Upper lobe of left lung (tissue), 6 donors: ENCODE results near the gene MAPK12. TPM values are rescaled to one million over a fixed set of nuclear protein-coding genes. Genes with fewer than 3 reads are reported as not detected.

ENCODE experiments used
- ATAC-seq, 2 donors: fragments of 200-7000 bp; cut with Tn5 transposase; one replicate each; pipeline ENCODE4 v1.9.1; 2022; ENCODE audit warnings: mild to moderate bottlenecking in 2 of 2, moderate library complexity in 2 of 2; ENCODE audit not compliant: low FRiP score in 2 of 2
- DNase-seq, 2 donors: peaks; one replicate each; pipeline ENCODE4 v3.0.0-alpha.2; 2019 to 2020
- H3K27ac ChIP-seq, 4 donors: fragments of 200-600 bp; sonication (generic); one replicate each; pipeline ENCODE4 v1.5.1; 2016 to 2019
- H3K27me3 ChIP-seq, 4 donors: fragments of 200-600 bp; sonication (generic); one replicate each; pipeline ENCODE4 v1.5.1; 2017 to 2019
- H3K36me3 ChIP-seq, 4 donors: fragments of 200-600 bp; sonication (generic); one replicate each; pipeline ENCODE4 v1.5.1; 2016 to 2019
- H3K4me1 ChIP-seq, 4 donors: fragments of 200-600 bp; sonication (generic); one replicate each; pipeline ENCODE4 v1.5.1; 2018 to 2019
- H3K4me3 ChIP-seq, 4 donors: fragments of 200-600 bp; sonication (generic); one replicate each; pipeline ENCODE4 v1.5.1; 2017 to 2019; ENCODE audit warnings: mild to moderate bottlenecking in 2 of 4, moderate library complexity in 1 of 4
- H3K9me3 ChIP-seq, 4 donors: fragments of 200-600 bp; sonication (generic); one replicate each; pipeline ENCODE4 v1.5.1; 2018 to 2019
- CTCF ChIP-seq, 6 experiments: fragments of 450-650 bp in 4 of 6; fragments of 200-600 bp in 2 of 6; sonication (generic) in 2 of 6; IDR thresholded peaks; one replicate each; pipeline ENCODE4 v1.5.1; 2016 to 2019; ENCODE audit warnings: antibody characterized with exemption in 6 of 6
- EP300 ChIP-seq, 4 donors: sonication (generic); formaldehyde crosslinking; IDR thresholded peaks; one replicate each; pipeline ENCODE4 v1.5.1; 2017; ENCODE audit warnings: antibody characterized with exemption in 4 of 4, control low read depth in 2 of 4
- POLR2A ChIP-seq, 4 donors: fragments of 450-650 bp; IDR thresholded peaks; one replicate each; pipeline ENCODE4 v1.5.1; 2016 to 2017; ENCODE audit warnings: antibody characterized with exemption in 4 of 4, mild to moderate bottlenecking in 2 of 4
- POLR2AphosphoS5 ChIP-seq, 2 donors: sonication (generic); formaldehyde crosslinking; IDR thresholded peaks; one replicate each; pipeline ENCODE4 v1.5.1; 2017; ENCODE audit warnings: antibody characterized with exemption in 2 of 2
- WGBS, 2 donors: methylation state at CpG; one replicate each; pipeline ENCODE4 v1.1.5; 2017 to 2018; 5-methylcytosine and 5-hydroxymethylcytosine counted together
- total RNA-seq, 6 donors: library from RNA; depleted of rRNA in 4 of 6; stranded (reverse); fragments of >200 nt in 4 of 6; gene quantifications; one replicate each; pipeline versions ENCODE4 v1.1.0 to v1.2.1, GENCODE V29; 2016 to 2021
- donor health status: DM: no; HTN: no; CAD: no; lungs with moderate emphysema.
- donor health status: DM: no; HTN: yes; CAD: no; lungs with severe emphysema.

Gene MAPK12
- total RNA-seq, 6 donors from 2014 or later, result 3.1 to 19.2 (median 10.1) TPM

- DNase-seq, result peak; percentile 20 to 65
- peaks cover 44 to 100% (median 86%) of the 10 kb centered on the region in 4 donors for H3K36me3 ChIP-seq
- H3K27me3 ChIP-seq, result no peaks in the 10 kb centered on the region
- H3K9me3 ChIP-seq, result no peaks in the 10 kb centered on the region
- H3K27ac ChIP-seq, result no peak overlapping the region
- no peak overlapping the region for H3K4me3 ChIP-seq
- WGBS, 2 donors, result 78 to 90% methylated on average over 9 to 22 of the region's 25 CpGs
- no peak for TF ChIP-seq POLR2A (IDR thresholded peaks at IDR 0.05)
- no peak for TF ChIP-seq EP300 (IDR thresholded peaks at IDR 0.05)
- no peak for TF ChIP-seq POLR2AphosphoS5 (IDR thresholded peaks at IDR 0.05)
- TF ChIP-seq CTCF (IDR thresholded peaks at IDR 0.05), result no peak
- no peak for ATAC-seq
- peaks cover 0 to 4% (median 2%) of the 10 kb centered on the region in 4 donors for H3K4me1 ChIP-seq
These were observed 41.5 kb downstream of the MAPK12 start for GRCh38 chr22:50219800-50220602.

- H3K4me1 ChIP-seq, result peaks cover 0 to 4% (median 2%) of the 10 kb centered on the region in 4 donors
- peak; percentile 59 to 71 for ATAC-seq
- no peaks in the 10 kb centered on the region for H3K27me3 ChIP-seq
- no peaks in the 10 kb centered on the region for H3K9me3 ChIP-seq
- no peak overlapping the region for H3K27ac ChIP-seq
- no peak for TF ChIP-seq EP300 (IDR thresholded peaks at IDR 0.05)
- TF ChIP-seq CTCF (IDR thresholded peaks at IDR 0.05), result no peak
- TF ChIP-seq POLR2A (IDR thresholded peaks at IDR 0.05), result no peak
- TF ChIP-seq POLR2AphosphoS5 (IDR thresholded peaks at IDR 0.05), result no peak
- H3K36me3 ChIP-seq, result peaks cover 47 to 100% (median 89%) of the 10 kb centered on the region in 4 donors
- H3K4me3 ChIP-seq, result no peak overlapping the region
- DNase-seq, result peak; percentile 84 to 95
- WGBS, 2 donors, result 81 to 90% methylated on average over 7 to 39 of the region's 42 CpGs
These were observed 42.3 kb downstream of the MAPK12 start for GRCh38 chr22:50218996-50219727.

- TF ChIP-seq CTCF (IDR thresholded peaks at IDR 0.05), result no peak
- no peak for TF ChIP-seq POLR2A (IDR thresholded peaks at IDR 0.05)
- no peak for TF ChIP-seq POLR2AphosphoS5 (IDR thresholded peaks at IDR 0.05)
- TF ChIP-seq EP300 (IDR thresholded peaks at IDR 0.05), result no peak
- Histone ChIP-seq H3K27ac (no peak overlapping the region), H3K27me3 (no peaks in the 10 kb centered on the region), H3K4me1 (peaks cover 0 to 4% (median 2%) of the 10 kb centered on the region in 4 donors), H3K9me3 (no peaks in the 10 kb centered on the region), H3K36me3 (peaks cover 47 to 99% (median 90%) of the 10 kb centered on the region in 4 donors), H3K4me3 (no peak overlapping the region)
- DNase-seq (peak; percentile 19 to 84), ATAC-seq (peak in 1 of 2 donors; percentile 3)
- 95 to 96% methylated on average over 17 to 33 of the region's 43 CpGs for WGBS, 2 donors
These were observed 43.1 kb downstream of the MAPK12 start for GRCh38 chr22:50218153-50218995.

- no peak overlapping the region for H3K4me3 ChIP-seq
- ATAC-seq (no peak), DNase-seq (peak in 1 of 2 donors; percentile 10)
- peaks cover 43 to 99% (median 89%) of the 10 kb centered on the region in 4 donors for H3K36me3 ChIP-seq
- TF ChIP-seq POLR2A (IDR thresholded peaks at IDR 0.05) (no peak), CTCF (IDR thresholded peaks at IDR 0.05) (no peak), EP300 (IDR thresholded peaks at IDR 0.05) (no peak), POLR2AphosphoS5 (IDR thresholded peaks at IDR 0.05) (no peak)
- WGBS, 2 donors, result 89 to 95% methylated on average over 10 to 21 of the region's 21 CpGs
- no peaks in the 10 kb centered on the region for H3K9me3 ChIP-seq
- peaks cover 0 to 4% (median 2%) of the 10 kb centered on the region in 4 donors for H3K4me1 ChIP-seq
- no peak overlapping the region for H3K27ac ChIP-seq
- H3K27me3 ChIP-seq, result no peaks in the 10 kb centered on the region
These were observed 43.8 kb downstream of the MAPK12 start for GRCh38 chr22:50217543-50218152.
